Measurements from ENCODE around the gene MIER2.

MIER2 gene

GRCh38 chr19:328025-328505 is 16.5 kb downstream of the MIER2 start:
- peak; percentile 5 for DNase-seq

GRCh38 chr19:327291-328024 is 17.1 kb downstream of the MIER2 start:
- DNase-seq: no peak

- DNase-seq: no peak
Observed at GRCh38 chr19:326871-327270, 17.7 kb downstream of the MIER2 start.

GRCh38 chr19:325937-326565 is 18.5 kb downstream of the MIER2 start:
- no peak for DNase-seq

GRCh38 chr19:325173-325936 is 19.2 kb downstream of the MIER2 start:
- DNase-seq: no peak

- no peak for DNase-seq
Observed at GRCh38 chr19:324716-325115, 19.9 kb downstream of the MIER2 start.

GRCh38 chr19:322616-323015 is 22.0 kb downstream of the MIER2 start:
- no peak for DNase-seq

GRCh38 chr19:318509-318774 is 26.2 kb downstream of the MIER2 start:
- DNase-seq: no peak

- DNase-seq: no peak
Observed at GRCh38 chr19:317710-318508, 26.7 kb downstream of the MIER2 start.

- DNase-seq: no peak
Observed at GRCh38 chr19:315811-316210, 28.8 kb downstream of the MIER2 start.

GRCh38 chr19:313988-314815 is 30.4 kb downstream of the MIER2 start:
- DNase-seq: no peak

- no peak for DNase-seq
Observed at GRCh38 chr19:313169-313987, 31.2 kb downstream of the MIER2 start.

GRCh38 chr19:311813-312261 is 32.8 kb downstream of the MIER2 start:
- DNase-seq: no peak

- no peak for DNase-seq
Observed at GRCh38 chr19:310781-311496, 33.7 kb downstream of the MIER2 start.

- no peak for DNase-seq
Observed at GRCh38 chr19:310141-310651, 34.4 kb downstream of the MIER2 start.

GRCh38 chr19:309206-309565 is 35.4 kb downstream of the MIER2 start:
- no peak for DNase-seq

- DNase-seq: no peak
Observed at GRCh38 chr19:308471-309205, 36.0 kb downstream of the MIER2 start.

- DNase-seq: no peak
Observed at GRCh38 chr19:307793-308420, 36.7 kb downstream of the MIER2 start.

- no peak for DNase-seq
Observed at GRCh38 chr19:307111-307531, 37.5 kb downstream of the MIER2 start.
